K562 (cell line): ENCODE data around the gene ADRM1. TPM values are rescaled to one million over a fixed set of nuclear protein-coding genes. Genes with fewer than 3 reads are reported as not detected.

Experiments
- ATAC-seq: fragments of 200-7000 bp; cut with Tn5 transposase; 3 replicates; pipeline ENCODE4 v1.9.1; 2020; ENCODE audit warnings: moderate library complexity
- BruUV-seq: library from RNA; stranded (reverse); fragments of 400-500 nt; replicated peaks from 2 replicates; lab custom pipeline; 2021; lab: Mats Ljungman, UMichigan
- CTCF ChIA-PET: fragments of 300-600 bp; formaldehyde crosslinking; extraction: SDS; loops from one replicate; lab custom pipeline; 2021; ENCODE audit warnings: low intra/inter-chr PET ratio; lab: Yijun Ruan, JAX
- POLR2A ChIA-PET: fragments of 300-600, 350-650 bp; sonication (Branson Sonifier 250); formaldehyde crosslinking; extraction: SDS; loops from one replicate; lab custom pipeline; 2021; ENCODE audit warnings: antibody characterized with exemption, inconsistent platforms; lab: Yijun Ruan, JAX
- DNase-seq, 4 experiments: peaks; one replicate each; pipeline versions ENCODE4 v3.0.0 to v3.0.0-alpha.2; 2011 to 2018; ENCODE audit warnings: low spot score in 3 of 4, mixed read lengths in 3 of 4; ENCODE audit errors: extremely low read depth in 1 of 4
- FAIRE-seq: peaks from 2 replicates; lab custom pipeline; 2011; peaks lifted over from hg19 to GRCh38; lab: Jason Lieb, UNC
- H2AFZ ChIP-seq: 2 replicates; pipeline ENCODE4 v1.6.0; 2011; ENCODE audit warnings: low read depth, low read length, control low read depth, inconsistent platforms
- H3K27ac ChIP-seq: fragments of 200-600 bp; 3 replicates; pipeline ENCODE4 v1.8.0; 2011; ENCODE audit warnings: low read depth, mild to moderate bottlenecking, control low read depth, inconsistent platforms, low read length, moderate library complexity, mixed read lengths; ENCODE audit errors: extremely low read depth
- H3K27me3 ChIP-seq, 2 experiments: fragments of 300-600 bp in 1 of 2; 2 replicates in 1 of 2; 3 replicates in 1 of 2; pipeline versions ENCODE4 v1.6.0 to v1.8.0; 2011; ENCODE audit warnings: inconsistent platforms in 2 of 2, low read length in 2 of 2, mild to moderate bottlenecking in 1 of 2, mixed read lengths in 1 of 2, moderate library complexity in 1 of 2; ENCODE audit not compliant: control insufficient read depth in 2 of 2, insufficient read depth in 2 of 2
- H3K36me3 ChIP-seq: fragments of 300-600 bp; 3 replicates; pipeline ENCODE4 v1.8.0; 2011; ENCODE audit warnings: mild to moderate bottlenecking, low read length, inconsistent platforms; ENCODE audit not compliant: control insufficient read depth, insufficient read depth
- H3K4me1 ChIP-seq, 2 experiments: fragments of 200-600 bp in 1 of 2; replicated peaks in 1 of 2; 2 replicates in 1 of 2; 3 replicates in 1 of 2; pipeline versions ENCODE4 v1.5.1 to v1.8.0; 2011; ENCODE audit warnings: inconsistent platforms in 2 of 2, low read length in 2 of 2, mild to moderate bottlenecking in 1 of 2, mixed read lengths in 1 of 2, moderate library complexity in 1 of 2; ENCODE audit not compliant: control insufficient read depth in 2 of 2, insufficient read depth in 2 of 2
- H3K4me2 ChIP-seq: 2 replicates; pipeline ENCODE4 v1.6.1; 2011; ENCODE audit warnings: low read length, control low read depth, inconsistent platforms, mixed read lengths; ENCODE audit not compliant: insufficient read depth
- H3K4me3 ChIP-seq: fragments of 200-600 bp; sonication (generic), shearing (Covaris generic); 2 replicates; pipeline ENCODE4 v1.5.1; 2016; ENCODE audit warnings: control low read depth, inconsistent platforms
- H3K79me2 ChIP-seq: fragments of 200-600 bp; 3 replicates; pipeline ENCODE4 v1.8.0; 2011; ENCODE audit warnings: low read length, inconsistent platforms; ENCODE audit not compliant: control insufficient read depth, insufficient read depth
- H3K9ac ChIP-seq, 2 experiments: 2 replicates each; pipeline versions ENCODE4 v1.6.0 to v1.6.1; 2011; ENCODE audit warnings: low read depth in 2 of 2, low read length in 2 of 2, control low read depth in 1 of 2, inconsistent platforms in 1 of 2, mild to moderate bottlenecking in 1 of 2, mixed read lengths in 1 of 2; ENCODE audit not compliant: insufficient read depth in 1 of 2
- H3K9me1 ChIP-seq: one replicate; pipeline ENCODE4 v1.6.0; 2011; ENCODE audit warnings: inconsistent platforms, mild to moderate bottlenecking, low read length, moderate library complexity; ENCODE audit not compliant: control insufficient read depth, insufficient read depth
- H3K9me3 ChIP-seq: replicated peaks from 2 replicates; pipeline ENCODE4 v1.5.1; 2011; ENCODE audit warnings: low read depth, low read length, inconsistent platforms; ENCODE audit not compliant: control insufficient read depth, insufficient read depth
- H4K20me1 ChIP-seq: replicated peaks from 2 replicates; pipeline ENCODE4 v1.6.1; 2011; ENCODE audit warnings: low read length, inconsistent platforms, mixed read lengths; ENCODE audit not compliant: control insufficient read depth, insufficient read depth
- HEY1 ChIP-seq: fragments of 250-450 bp; sonication (Bioruptor Pico); IDR thresholded peaks from 2 replicates; pipeline ENCODE4 v1.5.0; 2020; ENCODE audit warnings: mild to moderate bottlenecking, moderate library complexity, borderline replicate concordance
- NR2C2 ChIP-seq, 2 experiments: fragments of 200-800 bp in 1 of 2; sonication (Bioruptor generic) in 1 of 2; sonication (generic) in 1 of 2; formaldehyde crosslinking in 1 of 2; IDR thresholded peaks; 2 replicates each; pipeline versions ENCODE4 v1.6.1 to v1.8.0; 2016 to 2022; ENCODE audit warnings: mild to moderate bottlenecking in 1 of 2, missing compliant biosample characterization in 1 of 2, missing genetic modification characterization in 1 of 2, missing genetic modification reagents in 1 of 2
- POLR2G ChIP-seq: fragments of 200-400 bp; formaldehyde crosslinking; IDR thresholded peaks from 2 replicates; pipeline ENCODE4 v1.6.1; 2017; ENCODE audit warnings: low read depth, mild to moderate bottlenecking, antibody characterized with exemption, low read length, moderate library complexity
- PYGO2 ChIP-seq: fragments of 450-650 bp; IDR thresholded peaks from 2 replicates; pipeline ENCODE4 v1.6.1; 2016; ENCODE audit warnings: mild to moderate bottlenecking, missing genetic modification characterization, moderate library complexity, missing compliant biosample characterization
- RBBP5 ChIP-seq: fragments of 200-600 bp; sonication (generic); IDR thresholded peaks from 2 replicates; pipeline ENCODE4 v1.6.1; 2012; ENCODE audit warnings: borderline replicate concordance, mild to moderate bottlenecking, low read length, control low read depth, inconsistent platforms; ENCODE audit not compliant: insufficient read depth, poor library complexity, severe bottlenecking
- ZNF592 ChIP-seq: fragments of 450-650 bp; IDR thresholded peaks from 2 replicates; pipeline ENCODE4 v1.6.1; 2017; ENCODE audit warnings: antibody characterized with exemption, mild to moderate bottlenecking
- WGBS: fragments of 100-300 bp; shearing (Covaris generic); methylation state at CpG from one replicate; pipeline ENCODE4 v1.1.6; 2016; ENCODE audit warnings: low coverage, mixed read lengths; ENCODE audit not compliant: insufficient coverage; ENCODE audit errors: missing lambda C conversion rate; 5-methylcytosine and 5-hydroxymethylcytosine counted together
- in situ Hi-C: fragments of 300-500 bp; cut with MboI; formaldehyde crosslinking; loops from 4 replicates; pipeline ENCODE4 v1.15.0; 2018; ENCODE audit warnings: inconsistent platforms, mixed read lengths
- intact Hi-C: fragments of 100-400 bp; cut with micrococcal nuclease; formaldehyde crosslinking; loops from 2 replicates; pipeline ENCODE4 v1.14.2; 2022
- polyA plus RNA-seq, 8 experiments: library from polyadenylated mRNA; depleted of rRNA in 4 of 8; stranded (reverse) in 5 of 8; unstranded in 3 of 8; fragments of >200 nt; fragmentation: Nextera tagmentation in 2 of 8; fragmentation: Illumina TruSeq in 1 of 8; extraction: Ambion mirVana in 2 of 8; extraction: Trizol in 1 of 8; gene quantifications; 2 replicates each; pipeline versions ENCODE4 v1.2.1 to v1.2.3, GENCODE V29; 2011 to 2014; ENCODE audit warnings: inconsistent platforms in 1 of 8, missing spikeins in 1 of 8
- total RNA-seq, 7 experiments: library from RNA; depleted of rRNA in 6 of 7; stranded (reverse); fragments of >200 nt in 6 of 7; fragmentation: Illumina TruSeq in 2 of 7; extraction: Trizol in 2 of 7; gene quantifications; 2 replicates each; pipeline versions ENCODE4 v1.2.1 to v1.2.3, GENCODE V29; 2011 to 2021; ENCODE audit warnings: low replicate concordance in 1 of 7
- TF ChIP-seq, protein P1 (sequence below): fragments of 450-650 bp; IDR thresholded peaks from one replicate; pipeline ENCODE4 v1.6.1; 2018; ENCODE audit warnings: mild to moderate bottlenecking, moderate library complexity; ENCODE audit not compliant: partially characterized antibody

The ADRM1 gene
- total and polyA plus RNA-seq, 9 of the 15 experiments (the other 6 are each of a cell fraction or from before 2014, with no cell fraction given), result 5.0 to 223 (median 67.4) TPM

DNA sequence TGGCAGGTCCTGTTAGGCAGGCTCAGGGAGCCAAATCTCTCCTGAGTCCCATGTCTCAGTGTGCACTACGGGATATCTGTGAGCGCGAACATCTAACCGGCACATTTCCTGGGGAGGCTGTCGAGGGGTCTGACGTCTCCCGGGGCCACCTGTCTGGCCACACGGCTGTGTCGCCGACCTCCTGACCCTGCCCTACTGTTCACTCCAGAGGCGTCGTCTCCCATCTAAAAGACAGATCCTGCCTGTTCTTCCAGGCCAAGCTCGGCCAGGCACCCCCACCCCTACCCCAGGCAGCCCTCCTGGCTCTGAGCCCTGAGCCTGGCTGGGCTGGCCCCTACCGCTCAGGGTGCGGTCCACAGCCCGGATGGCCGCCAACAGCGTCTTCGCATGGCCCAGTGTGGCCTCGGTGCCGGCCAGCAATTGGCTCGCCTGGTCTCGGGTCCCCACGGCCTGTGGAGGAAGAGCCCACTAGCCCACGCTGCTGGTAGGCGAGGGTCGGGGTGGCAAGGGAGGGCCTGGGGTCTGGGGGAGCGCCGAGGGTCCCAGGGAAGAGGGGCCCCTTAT is 16.6 kb downstream of the ADRM1 start:
- Histone ChIP-seq H4K20me1 (no peaks in the 10 kb centered on the region), H3K79me2 (no peaks in the 10 kb centered on the region), H3K4me1 (peaks cover 2 to 60% of the 10 kb centered on the region in 2 experiments; a peak in 2 of 5 replicates), H3K4me2 (no peak overlapping the region), H3K9me3 (no peaks in the 10 kb centered on the region), H3K9ac (no peak overlapping the region), H3K27ac (no peak overlapping the region), H2AFZ (no peak overlapping the region), H3K27me3 (no peaks in the 10 kb centered on the region), H3K36me3 (peaks cover 84% of the 10 kb centered on the region; the same call in 2 of the 3 replicates), H3K9me1 (peaks cover 3% of the 10 kb centered on the region), H3K4me3 (no peak overlapping the region)
- in situ Hi-C loops, result no loop called here
- FAIRE-seq, result no peak
- CTCF ChIA-PET, result no interaction called here
- POLR2A ChIA-PET, result interaction anchor here (1.4 kb wide), 1 partner anchor 14 kb away, joined by 6 read pairs; no protein-coding TSS in a partner anchor
- DNase-seq, result no peak
- no peak for TF ChIP-seq RBBP5
- TF ChIP-seq PYGO2, result no peak
- TF ChIP-seq, protein P1, sequence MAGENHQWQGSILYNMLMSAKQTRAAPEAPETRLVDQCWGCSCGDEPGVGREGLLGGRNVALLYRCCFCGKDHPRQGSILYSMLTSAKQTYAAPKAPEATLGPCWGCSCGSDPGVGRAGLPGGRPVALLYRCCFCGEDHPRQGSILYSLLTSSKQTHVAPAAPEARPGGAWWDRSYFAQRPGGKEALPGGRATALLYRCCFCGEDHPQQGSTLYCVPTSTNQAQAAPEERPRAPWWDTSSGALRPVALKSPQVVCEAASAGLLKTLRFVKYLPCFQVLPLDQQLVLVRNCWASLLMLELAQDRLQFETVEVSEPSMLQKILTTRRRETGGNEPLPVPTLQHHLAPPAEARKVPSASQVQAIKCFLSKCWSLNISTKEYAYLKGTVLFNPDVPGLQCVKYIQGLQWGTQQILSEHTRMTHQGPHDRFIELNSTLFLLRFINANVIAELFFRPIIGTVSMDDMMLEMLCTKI, result no peak
- peak; percentile 44; the same call in 1 of the 2 replicates for TF ChIP-seq POLR2G
- no peak for TF ChIP-seq NR2C2 (CRISPR knock-in tag; IDR thresholded peaks at IDR 0.05)
- TF ChIP-seq NR2C2 (tag; IDR thresholded peaks at IDR 0.05), result no peak
- no peak for TF ChIP-seq HEY1 (CRISPR knock-in tag)
- TF ChIP-seq ZNF592, result no peak
- BruUV-seq, result no TSS peak
- WGBS, result 94% methylated on average over 11 of the region's 29 CpGs
- no peak for ATAC-seq
- intact Hi-C loops, result no loop called here
